Pancreas (tissue), 10 donors: ENCODE measurements around the gene SLC4A5. TPM values are rescaled to one million over a fixed set of nuclear protein-coding genes. Genes with fewer than 3 reads are reported as not detected.

Experiments used
- ATAC-seq, 4 donors: fragments of 200-7000 bp; cut with Tn5 transposase; one replicate each; pipeline versions ENCODE4 v1.8.0 to v1.9.1; 2020; ENCODE audit warnings: mild to moderate bottlenecking in 4 of 4, moderate library complexity in 4 of 4
- DNase-seq, 6 donors: peaks; one replicate each; pipeline ENCODE4 v3.0.0-alpha.2; 2020
- FAIRE-seq: peaks from 2 replicates; lab custom pipeline; 2012; peaks lifted over from hg19 to GRCh38; lab: Jason Lieb, UNC
- H3K27ac ChIP-seq, 4 donors: fragments of 200-600 bp; sonication (generic); 1 replicate in 3 of 4; 2 replicates in 1 of 4; pipeline versions ENCODE4 v1.5.0 to v1.8.0; 2020
- H3K27me3 ChIP-seq, 4 donors: fragments of 200-600 bp; one replicate each; pipeline ENCODE4 v1.8.0; 2021
- H3K36me3 ChIP-seq, 3 donors: fragments of 200-600 bp; sonication (generic) in 1 of 3; one replicate each; pipeline versions ENCODE4 v1.5.0 to v1.8.0; 2020 to 2021
- H3K4me1 ChIP-seq, 3 donors: fragments of 200-600 bp; one replicate each; pipeline ENCODE4 v1.8.0; 2021
- H3K4me3 ChIP-seq, 4 donors: fragments of 200-600 bp; sonication (generic) in 2 of 4; one replicate each; pipeline versions ENCODE4 v1.5.0 to v1.8.0; 2020 to 2021
- H3K9me3 ChIP-seq, 4 donors: fragments of 200-600 bp; one replicate each; pipeline ENCODE4 v1.8.0; 2021
- WGBS, 2 donors: extraction: QIAGEN DNeasy Blood & Tissue Kit; methylation state at CpG; one replicate each; pipeline ENCODE4 v1.1.7; 2013; 5-methylcytosine and 5-hydroxymethylcytosine counted together
- intact Hi-C, 3 donors: fragments of 100-400 bp; cut with DNase I; formaldehyde crosslinking; loops; one replicate each; pipeline versions ENCODE4 v1.11.1 to v1.14.2; 2022
- polyA plus RNA-seq, 2 donors: library from polyadenylated mRNA; stranded (reverse); fragments of 200-250 nt; gene quantifications; one replicate each; pipeline ENCODE4 v1.2.3, GENCODE V29; 2013
- total RNA-seq, 6 donors: library from RNA; stranded (reverse); fragmentation: NEBNext Ultra II Directional in 4 of 6; extraction: Animal tissue kit (Norgen Biotek cat#: 25700) in 4 of 6; gene quantifications; one replicate each; pipeline versions ENCODE4 v1.2.1 to v1.2.4, GENCODE V29; 2021 to 2023
- TF ChIP-seq, protein P1 (sequence below), 4 donors: fragments of 200-600 bp; sonication (generic) in 3 of 4; IDR thresholded peaks; one replicate each; pipeline versions ENCODE4 v1.5.0 to v1.8.0; 2021; ENCODE audit warnings: antibody characterized with exemption in 4 of 4
- donor health status: healthy with polysubstance abuse.
- donor health status: DM: no; HTN: no; CAD: no; lungs with moderate emphysema.
- donor health status: DM: no; HTN: no; CAD: no.
- donor health status: control.
- donor health status: control.
- donor health status: Bipolar disorder and iron deficiency.
- donor health status: DM: yes; HTN: yes; CAD: no.
- donor health status: DM: no; HTN: no; CAD: no.
- donor health status: DM: no; HTN: no; CAD: no.
- donor health status: DM: yes; HTN: yes; CAD: no.

SLC4A5 gene
- total and polyA plus RNA-seq, 8 donors, result 0.60 to 2.2 (median 1.4) TPM

DNA sequence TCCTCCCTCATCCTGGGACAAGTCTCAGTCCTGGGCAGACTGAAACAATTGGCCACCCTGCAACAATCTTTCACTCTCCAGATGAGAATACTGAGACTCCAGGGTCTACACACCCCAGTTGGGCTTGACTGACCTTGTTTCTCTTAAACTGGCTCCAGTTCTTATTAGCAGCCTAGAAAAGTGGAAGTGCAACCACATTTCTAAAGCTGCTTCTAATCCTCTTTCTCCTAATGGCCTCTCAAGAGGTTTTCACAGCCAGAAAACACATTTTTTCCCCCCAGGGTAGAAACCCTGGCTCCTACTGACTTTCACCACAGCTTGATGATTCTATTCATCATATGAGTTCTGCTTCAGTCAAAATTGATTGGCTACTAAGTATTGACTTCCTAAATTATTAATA lies 45.8 kb downstream of the SLC4A5 start:
- FAIRE-seq (no peak), ATAC-seq (no peak), DNase-seq (no peak)
- Histone ChIP-seq H3K4me1 (no peaks in the 10 kb centered on the region), H3K27ac (no peak overlapping the region), H3K9me3 (no peaks in the 10 kb centered on the region), H3K4me3 (no peak overlapping the region), H3K27me3 (no peaks in the 10 kb centered on the region), H3K36me3 (no peaks in the 10 kb centered on the region)
- TF ChIP-seq, protein P1, sequence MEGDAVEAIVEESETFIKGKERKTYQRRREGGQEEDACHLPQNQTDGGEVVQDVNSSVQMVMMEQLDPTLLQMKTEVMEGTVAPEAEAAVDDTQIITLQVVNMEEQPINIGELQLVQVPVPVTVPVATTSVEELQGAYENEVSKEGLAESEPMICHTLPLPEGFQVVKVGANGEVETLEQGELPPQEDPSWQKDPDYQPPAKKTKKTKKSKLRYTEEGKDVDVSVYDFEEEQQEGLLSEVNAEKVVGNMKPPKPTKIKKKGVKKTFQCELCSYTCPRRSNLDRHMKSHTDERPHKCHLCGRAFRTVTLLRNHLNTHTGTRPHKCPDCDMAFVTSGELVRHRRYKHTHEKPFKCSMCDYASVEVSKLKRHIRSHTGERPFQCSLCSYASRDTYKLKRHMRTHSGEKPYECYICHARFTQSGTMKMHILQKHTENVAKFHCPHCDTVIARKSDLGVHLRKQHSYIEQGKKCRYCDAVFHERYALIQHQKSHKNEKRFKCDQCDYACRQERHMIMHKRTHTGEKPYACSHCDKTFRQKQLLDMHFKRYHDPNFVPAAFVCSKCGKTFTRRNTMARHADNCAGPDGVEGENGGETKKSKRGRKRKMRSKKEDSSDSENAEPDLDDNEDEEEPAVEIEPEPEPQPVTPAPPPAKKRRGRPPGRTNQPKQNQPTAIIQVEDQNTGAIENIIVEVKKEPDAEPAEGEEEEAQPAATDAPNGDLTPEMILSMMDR (IDR thresholded peaks at IDR 0.05), result no peak
- intact Hi-C loops, result no loop called here

DNA sequence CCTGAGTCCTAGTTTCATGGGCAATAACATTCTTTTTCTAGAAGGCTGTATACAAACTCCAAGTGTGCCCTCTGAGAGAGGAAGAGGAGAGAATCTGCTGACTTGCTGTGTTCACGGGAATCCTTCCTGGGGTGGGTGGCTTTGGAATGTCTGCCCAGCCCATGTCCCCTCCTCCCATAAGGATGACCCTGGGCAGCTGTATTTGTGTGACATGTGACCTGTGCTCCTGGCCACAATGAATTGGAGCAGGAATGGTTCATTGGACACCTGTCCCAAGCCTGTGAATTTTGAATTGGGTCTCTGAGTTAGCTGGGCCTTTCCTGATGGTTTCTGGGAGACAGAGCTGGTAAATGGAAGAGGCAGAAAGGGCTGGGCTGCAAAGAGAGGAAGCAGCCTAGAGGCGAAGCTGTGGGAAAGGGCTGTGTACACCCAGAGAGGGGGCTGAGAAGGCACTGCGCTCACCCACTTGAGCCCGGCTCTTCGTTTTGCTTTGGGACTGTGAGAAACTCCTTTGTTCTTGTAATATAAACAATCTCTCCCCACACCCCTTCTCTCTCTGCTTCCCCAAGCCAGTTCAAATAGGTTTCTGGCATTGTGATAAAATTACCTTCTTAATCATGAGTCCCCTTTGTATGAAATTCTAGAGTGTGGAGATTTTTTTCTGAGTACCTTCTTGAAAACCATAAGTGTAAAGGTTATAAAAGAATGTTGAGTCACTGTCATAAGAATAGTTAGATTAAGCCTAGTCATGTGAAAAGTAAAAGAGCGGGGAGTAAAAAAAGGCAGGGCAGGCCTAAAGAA lies 49.8 kb downstream of the SLC4A5 start:
- no peaks in the 10 kb centered on the region for H3K9me3 ChIP-seq
- no peak for FAIRE-seq
- no peaks in the 10 kb centered on the region for H3K36me3 ChIP-seq
- 87 to 89% methylated on average over 6 of the region's 6 CpGs for WGBS, 2 donors
- no peaks in the 10 kb centered on the region for H3K4me1 ChIP-seq
- no peaks in the 10 kb centered on the region for H3K27me3 ChIP-seq
- DNase-seq, result no peak
- H3K27ac ChIP-seq, result no peak overlapping the region
- intact Hi-C loops, result no loop called here
- TF ChIP-seq, protein P1 (IDR thresholded peaks at IDR 0.05), result no peak
- ATAC-seq, result no peak
- no peak overlapping the region for H3K4me3 ChIP-seq

DNA sequence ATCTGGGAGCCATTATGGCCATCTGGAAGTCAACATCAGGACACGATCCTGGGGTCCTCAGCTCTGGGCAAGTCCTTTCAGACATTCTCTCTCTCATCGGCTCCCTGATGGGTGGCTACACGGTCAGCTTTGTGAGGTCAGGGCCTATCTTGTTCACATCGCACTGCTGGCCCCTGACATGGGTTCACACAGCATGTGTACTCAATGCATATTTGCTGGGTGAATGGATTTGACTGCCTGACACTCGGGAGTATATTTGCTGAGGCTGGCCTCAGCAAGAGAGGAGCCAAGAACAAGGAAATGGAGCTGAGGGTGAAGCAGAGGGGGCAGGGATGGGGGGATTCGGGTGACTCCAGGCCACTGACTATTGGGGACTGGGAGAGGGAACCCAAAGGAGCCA lies 50.5 kb downstream of the SLC4A5 start:
- Histone ChIP-seq H3K4me1 (no peaks in the 10 kb centered on the region), H3K36me3 (no peaks in the 10 kb centered on the region), H3K9me3 (no peaks in the 10 kb centered on the region), H3K27me3 (no peaks in the 10 kb centered on the region), H3K27ac (no peak overlapping the region), H3K4me3 (no peak overlapping the region)
- TF ChIP-seq, protein P1 (IDR thresholded peaks at IDR 0.05), result no peak
- FAIRE-seq (no peak), DNase-seq (no peak), ATAC-seq (no peak)
- intact Hi-C loops, result no loop called here
- 66 to 70% methylated on average over 6 of the region's 6 CpGs for WGBS, 2 donors

DNA sequence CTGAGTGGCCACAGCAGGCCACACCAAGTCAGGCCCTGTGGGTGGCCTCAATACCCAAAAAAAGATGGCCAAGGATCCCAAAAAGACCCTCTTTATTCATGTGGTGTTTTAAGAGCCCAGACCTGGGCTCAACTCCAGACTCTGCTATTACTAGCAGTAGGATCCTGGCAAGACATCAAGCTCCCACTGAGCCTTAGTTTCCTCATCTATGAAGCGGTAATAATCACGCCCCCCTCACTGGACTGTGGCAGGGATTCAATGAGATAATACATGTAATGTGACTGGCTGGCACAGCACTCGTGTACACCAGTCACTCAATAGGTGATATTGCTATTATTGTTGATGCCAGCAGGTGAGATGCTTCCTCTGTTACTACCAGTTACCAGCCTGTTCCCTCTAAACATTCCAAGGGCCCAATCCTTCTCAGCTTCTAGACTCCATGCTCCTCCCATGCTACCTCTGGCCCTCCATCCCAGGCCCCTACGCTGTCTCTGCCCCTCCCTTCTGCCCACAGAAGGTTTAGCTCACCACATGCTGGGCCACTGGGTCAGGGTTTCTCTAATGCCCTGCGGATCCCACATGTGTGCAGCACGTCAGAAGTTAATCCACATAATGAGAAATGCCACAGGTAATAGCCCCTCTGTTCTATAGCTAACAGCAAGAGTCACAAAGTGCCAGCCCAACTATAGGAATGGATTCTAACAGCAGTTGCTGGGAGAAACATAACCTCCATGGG lies 51.2 kb downstream of the SLC4A5 start:
- WGBS, 2 donors, result 86 to 87% methylated on average over 6 of the region's 6 CpGs
- no peak for DNase-seq

More for the DNA sequence above, 51.2 kb downstream of the SLC4A5 start:
- no peaks in the 10 kb centered on the region for H3K27me3 ChIP-seq
- FAIRE-seq, result no peak
- ATAC-seq, result no peak
- TF ChIP-seq, protein P1 (IDR thresholded peaks at IDR 0.05), result no peak
- intact Hi-C loops, result no loop called here
- no peaks in the 10 kb centered on the region for H3K36me3 ChIP-seq
- H3K9me3 ChIP-seq, result no peaks in the 10 kb centered on the region
- H3K4me3 ChIP-seq, result no peak overlapping the region
- no peaks in the 10 kb centered on the region for H3K4me1 ChIP-seq
- no peak overlapping the region for H3K27ac ChIP-seq
